ENCODE data around the gene RPRD1B. TPM values are rescaled to one million over a fixed set of nuclear protein-coding genes. Genes with fewer than 3 reads are reported as not detected.

Gene RPRD1B
- total RNA-seq, 1 donor from 2014 or later, result 16.4 TPM

DNA sequence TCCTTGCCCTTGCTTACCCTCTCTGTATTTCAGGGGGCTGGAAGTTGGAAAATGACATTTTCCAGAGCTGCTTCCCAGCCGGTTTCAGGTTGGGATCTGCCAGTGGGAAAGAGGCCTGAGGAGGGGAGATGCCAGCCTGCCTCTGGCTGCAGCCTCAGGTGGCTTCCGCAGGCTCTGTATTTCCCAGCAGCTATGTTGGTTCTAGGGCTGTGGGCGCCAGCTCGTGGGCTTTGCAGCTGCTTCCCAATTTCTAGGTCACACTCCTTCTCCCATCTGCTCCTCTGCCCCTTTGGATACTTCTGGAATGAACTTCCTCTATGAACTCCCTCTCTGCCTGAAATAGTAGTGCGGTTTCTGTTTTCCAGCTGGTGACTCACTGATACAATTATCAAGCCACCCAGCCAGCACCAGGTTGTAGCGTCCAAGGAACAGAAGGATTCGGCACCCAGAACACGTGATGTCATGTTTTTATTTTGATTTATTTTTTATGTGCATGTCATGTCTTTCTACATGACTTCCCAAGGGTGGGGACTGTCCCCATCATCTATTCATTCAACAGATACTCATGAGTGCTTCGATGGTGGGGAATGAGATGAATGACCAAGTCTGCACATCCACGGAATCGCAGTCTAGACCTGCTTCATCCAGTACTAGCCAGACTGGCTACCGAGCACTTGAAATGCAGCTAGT lies 93.5 kb downstream of the RPRD1B start:
- H3K36me3 ChIP-seq, result peaks cover 26 to 28% of the 10 kb centered on the region in 2 donors
- peak overlapping the region; percentile 85 to 87 for H3K27ac ChIP-seq
- DNase-seq (ENCODE audit: low spot score in 2 of 2), result peak in 1 of 2 donors; percentile 81
- intact Hi-C loops (cut with DNase I), result loop anchor here (2.0 kb wide), 1 partner anchor 18 kb away; no protein-coding TSS in a partner anchor
- H3K9me3 ChIP-seq, result no peaks in the 10 kb centered on the region
- no peak overlapping the region for H3K4me3 ChIP-seq
- H3K4me1 ChIP-seq, result peaks cover 15 to 30% of the 10 kb centered on the region in 2 donors
- TF ChIP-seq, protein P1, sequence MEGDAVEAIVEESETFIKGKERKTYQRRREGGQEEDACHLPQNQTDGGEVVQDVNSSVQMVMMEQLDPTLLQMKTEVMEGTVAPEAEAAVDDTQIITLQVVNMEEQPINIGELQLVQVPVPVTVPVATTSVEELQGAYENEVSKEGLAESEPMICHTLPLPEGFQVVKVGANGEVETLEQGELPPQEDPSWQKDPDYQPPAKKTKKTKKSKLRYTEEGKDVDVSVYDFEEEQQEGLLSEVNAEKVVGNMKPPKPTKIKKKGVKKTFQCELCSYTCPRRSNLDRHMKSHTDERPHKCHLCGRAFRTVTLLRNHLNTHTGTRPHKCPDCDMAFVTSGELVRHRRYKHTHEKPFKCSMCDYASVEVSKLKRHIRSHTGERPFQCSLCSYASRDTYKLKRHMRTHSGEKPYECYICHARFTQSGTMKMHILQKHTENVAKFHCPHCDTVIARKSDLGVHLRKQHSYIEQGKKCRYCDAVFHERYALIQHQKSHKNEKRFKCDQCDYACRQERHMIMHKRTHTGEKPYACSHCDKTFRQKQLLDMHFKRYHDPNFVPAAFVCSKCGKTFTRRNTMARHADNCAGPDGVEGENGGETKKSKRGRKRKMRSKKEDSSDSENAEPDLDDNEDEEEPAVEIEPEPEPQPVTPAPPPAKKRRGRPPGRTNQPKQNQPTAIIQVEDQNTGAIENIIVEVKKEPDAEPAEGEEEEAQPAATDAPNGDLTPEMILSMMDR (IDR thresholded peaks at IDR 0.05), result no peak
- no peaks in the 10 kb centered on the region for H3K27me3 ChIP-seq

DNA sequence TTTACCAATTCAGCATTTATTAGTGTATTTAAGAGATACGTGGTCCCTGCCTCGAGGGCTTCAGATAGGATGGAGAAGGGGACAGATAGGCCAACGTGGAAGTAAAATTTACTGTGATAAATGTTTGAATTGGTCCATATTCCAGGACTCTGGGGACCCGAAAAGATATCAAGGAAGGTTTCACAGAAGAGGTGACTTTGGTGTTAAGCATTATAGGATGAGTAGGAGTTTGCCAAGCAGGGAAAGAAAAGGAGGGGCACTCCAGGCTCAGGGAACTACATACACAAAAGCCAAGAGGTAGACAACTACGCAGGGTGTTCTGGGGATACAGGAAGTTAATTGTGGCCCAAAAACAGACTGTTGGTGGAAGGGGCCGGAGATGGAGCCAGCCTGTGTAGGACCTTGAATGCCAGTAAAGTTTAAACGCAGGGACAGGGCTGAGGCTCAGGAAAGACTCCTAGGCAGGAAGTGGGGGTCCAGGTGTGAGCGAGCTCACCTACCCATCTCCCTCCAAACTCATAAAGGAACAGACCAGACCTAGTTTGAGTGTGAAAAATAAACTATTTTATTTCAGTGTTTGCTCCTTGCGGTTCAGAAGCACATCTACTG lies 94.5 kb downstream of the RPRD1B start:
- H3K4me1 ChIP-seq, result peaks cover 15 to 28% of the 10 kb centered on the region in 2 donors
- no peaks in the 10 kb centered on the region for H3K9me3 ChIP-seq
- no peak overlapping the region for H3K4me3 ChIP-seq
- peak in 1 of 2 donors; percentile 60 for DNase-seq (ENCODE audit: low spot score in 2 of 2)
- peaks cover 35 to 38% of the 10 kb centered on the region in 2 donors for H3K36me3 ChIP-seq
- H3K27ac ChIP-seq, result peak overlapping the region; percentile 85 to 87
- intact Hi-C loops (cut with DNase I), result loop anchor here (2.0 kb wide), 1 partner anchor 17 kb away; no protein-coding TSS in a partner anchor
- H3K27me3 ChIP-seq, result no peaks in the 10 kb centered on the region
- TF ChIP-seq, protein P1 (IDR thresholded peaks at IDR 0.05), result no peak

DNA sequence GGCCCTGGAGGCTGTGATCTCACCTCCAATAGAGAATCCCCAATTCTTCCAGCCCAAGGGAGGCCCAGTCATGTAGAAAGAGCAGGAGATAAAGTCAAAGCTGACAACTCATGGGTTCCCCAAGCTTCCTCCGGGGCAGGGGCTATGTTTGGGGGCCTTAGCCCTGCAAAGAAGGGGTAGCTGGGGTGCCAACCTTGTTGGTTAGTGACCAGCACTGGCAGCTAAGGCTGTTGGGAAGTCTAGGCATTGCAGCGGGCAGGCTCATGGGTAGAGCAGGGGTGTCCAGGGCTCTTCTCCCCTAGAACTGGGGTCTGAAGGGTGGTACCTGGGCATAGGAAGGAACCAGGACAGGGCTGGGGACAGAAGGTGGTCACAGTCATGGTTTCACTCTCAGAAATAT lies 95.1 kb downstream of the RPRD1B start:
- H3K27ac ChIP-seq, result peak overlapping the region; percentile 85 to 87

DNA sequence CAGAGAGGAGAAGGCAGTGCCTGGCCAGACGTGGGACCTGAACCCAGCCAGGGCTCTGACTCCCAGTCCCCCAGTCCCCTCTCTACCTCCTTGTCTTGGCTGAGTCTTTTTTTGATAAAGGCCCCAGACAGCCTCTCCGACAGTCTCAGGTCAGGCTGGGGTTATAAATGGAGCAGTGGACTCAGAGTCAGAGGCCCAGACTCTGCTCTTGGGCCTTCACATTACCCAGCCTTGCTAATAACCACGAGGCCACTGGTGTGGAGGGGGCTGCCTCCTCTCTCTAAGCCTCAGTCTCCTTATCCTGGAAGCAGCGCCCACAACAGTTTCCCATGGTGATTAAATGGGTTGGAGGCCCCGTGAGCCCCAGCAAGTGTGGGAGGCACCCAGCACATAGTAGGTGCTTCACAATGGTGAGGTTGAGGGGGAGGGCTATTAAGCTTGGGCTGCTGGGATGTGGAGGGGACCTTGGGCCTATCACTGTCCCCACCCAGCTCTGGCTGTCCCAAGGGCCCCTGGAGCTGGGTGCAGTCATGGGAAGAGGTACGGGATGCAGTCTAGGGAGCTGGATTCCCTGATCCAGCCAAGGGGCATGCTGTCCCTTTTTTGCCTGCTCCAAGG lies 95.8 kb downstream of the RPRD1B start:
- peak in 1 of 2 donors; percentile 28 for DNase-seq (ENCODE audit: low spot score in 2 of 2)
- Histone ChIP-seq H3K36me3 (peaks cover 37 to 48% of the 10 kb centered on the region in 2 donors), H3K4me1 (peaks cover 18 to 30% of the 10 kb centered on the region in 2 donors), H3K4me3 (no peak overlapping the region), H3K27me3 (no peaks in the 10 kb centered on the region), H3K27ac (peak overlapping the region; percentile 85 to 87), H3K9me3 (no peaks in the 10 kb centered on the region)
- TF ChIP-seq, protein P1 (IDR thresholded peaks at IDR 0.05), result no peak
- intact Hi-C loops (cut with DNase I), result no loop called here

More for the DNA sequence above, 95.1 kb downstream of the RPRD1B start:
- no peak overlapping the region for H3K4me3 ChIP-seq
- H3K27me3 ChIP-seq, result no peaks in the 10 kb centered on the region
- peaks cover 37 to 44% of the 10 kb centered on the region in 2 donors for H3K36me3 ChIP-seq
- TF ChIP-seq, protein P1 (IDR thresholded peaks at IDR 0.05), result no peak
- DNase-seq (ENCODE audit: low spot score in 2 of 2), result peak; percentile 7 to 34
- no peaks in the 10 kb centered on the region for H3K9me3 ChIP-seq
- intact Hi-C loops (cut with DNase I), result no loop called here
- peaks cover 15 to 24% of the 10 kb centered on the region in 2 donors for H3K4me1 ChIP-seq

DNA sequence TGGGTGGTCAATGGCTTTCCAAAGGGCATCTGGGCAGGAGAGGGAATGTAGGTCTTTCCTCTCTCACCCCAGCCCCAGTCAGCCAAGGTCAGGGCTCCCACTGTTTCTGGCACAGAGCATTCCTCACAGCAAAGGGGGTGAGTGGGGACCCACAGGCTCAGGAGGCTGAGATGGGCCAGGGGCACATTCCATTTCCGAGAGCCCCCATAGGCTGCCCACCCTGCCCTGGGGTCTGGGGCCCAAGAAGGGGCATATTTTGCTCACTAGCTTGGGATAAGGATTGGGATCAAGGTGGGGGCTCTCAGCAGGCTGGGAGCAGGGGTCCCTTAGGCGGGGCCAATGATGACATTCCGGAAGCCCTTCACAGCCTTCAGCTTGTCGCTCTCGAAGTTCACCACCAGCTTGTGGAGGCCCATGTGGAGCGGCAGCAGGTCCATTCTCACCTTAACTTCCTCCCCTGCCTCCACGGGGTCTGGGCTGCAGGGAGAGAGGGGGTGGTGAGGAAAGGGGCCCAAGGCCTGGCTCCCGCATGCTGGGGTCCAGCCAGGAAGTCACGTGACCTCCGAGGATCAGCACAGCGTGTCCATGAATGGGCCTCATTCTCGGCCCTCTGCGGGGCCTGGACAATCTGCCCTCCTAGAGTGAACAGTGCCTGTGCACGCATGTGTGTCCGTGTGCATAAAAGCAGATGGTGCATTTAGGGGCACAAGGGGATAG lies 96.5 kb downstream of the RPRD1B start:
- intact Hi-C loops (cut with DNase I), result no loop called here
- peaks cover 16 to 32% of the 10 kb centered on the region in 2 donors for H3K4me1 ChIP-seq
- H3K36me3 ChIP-seq, result peaks cover 37 to 48% of the 10 kb centered on the region in 2 donors
- TF ChIP-seq, protein P1 (IDR thresholded peaks at IDR 0.05), result no peak
- H3K9me3 ChIP-seq, result no peaks in the 10 kb centered on the region
- DNase-seq (ENCODE audit: low spot score in 2 of 2), result peak in 1 of 2 donors; percentile 5
- no peaks in the 10 kb centered on the region for H3K27me3 ChIP-seq
- H3K27ac ChIP-seq, result peak overlapping the region; percentile 85 to 87
- H3K4me3 ChIP-seq, result no peak overlapping the region
